Activated naive CD8-positive, alpha-beta T cell treated with anti-CD3 and anti-CD28 coated beads, Interleukin-2, amount 50 U/mL, for 16 hours (primary cell): ENCODE results near the gene NRG3.
"Not testable (repeated sequence)": the region's sequence is repeated elsewhere in the genome, so short reads cannot be mapped to it uniquely, and the experiment has no call there.

Experiments
- DNase-seq: peaks from one replicate; pipeline ENCODE4 v3.0.0-alpha.2; 2020; ENCODE audit warnings: low read depth, low spot score

The NRG3 gene

DNA sequence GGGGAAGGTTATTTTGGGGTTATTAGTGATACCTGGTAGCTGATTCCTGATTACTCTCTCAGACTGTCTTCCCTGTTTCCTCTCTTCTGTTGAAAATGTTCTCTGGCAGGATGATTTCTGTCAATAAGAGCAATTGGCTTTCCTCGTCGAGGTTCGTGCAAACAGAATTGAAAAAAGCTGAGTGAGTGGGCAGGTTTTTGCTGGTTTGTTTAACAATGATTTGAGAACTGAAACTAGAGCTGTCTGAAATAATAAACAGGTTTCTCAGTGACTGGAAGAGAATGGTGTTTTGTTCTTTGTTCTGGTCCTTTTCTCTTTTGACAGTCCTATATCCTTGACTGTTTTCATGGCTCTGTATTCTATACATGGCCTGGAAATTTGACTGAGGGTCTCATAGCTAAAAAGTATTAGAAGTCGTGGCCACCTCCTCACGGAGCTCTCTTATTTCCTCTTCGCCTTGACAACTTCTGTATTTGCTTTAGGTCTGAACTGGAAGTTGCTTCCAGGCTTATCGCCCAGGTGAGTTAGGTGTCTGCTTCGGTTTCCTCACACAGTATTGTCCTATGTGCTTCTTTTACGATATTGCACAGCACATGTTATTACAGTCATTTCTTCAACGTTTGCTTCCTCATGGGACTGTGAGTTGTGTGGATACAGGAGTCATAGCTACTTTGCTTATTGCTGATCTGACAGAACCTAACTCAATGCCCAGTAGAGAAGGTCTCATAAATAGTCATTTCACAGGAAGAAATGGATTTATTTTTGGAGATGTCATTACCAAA, 403.6 kb downstream of the NRG3 start:
- DNase-seq = no peak

DNA sequence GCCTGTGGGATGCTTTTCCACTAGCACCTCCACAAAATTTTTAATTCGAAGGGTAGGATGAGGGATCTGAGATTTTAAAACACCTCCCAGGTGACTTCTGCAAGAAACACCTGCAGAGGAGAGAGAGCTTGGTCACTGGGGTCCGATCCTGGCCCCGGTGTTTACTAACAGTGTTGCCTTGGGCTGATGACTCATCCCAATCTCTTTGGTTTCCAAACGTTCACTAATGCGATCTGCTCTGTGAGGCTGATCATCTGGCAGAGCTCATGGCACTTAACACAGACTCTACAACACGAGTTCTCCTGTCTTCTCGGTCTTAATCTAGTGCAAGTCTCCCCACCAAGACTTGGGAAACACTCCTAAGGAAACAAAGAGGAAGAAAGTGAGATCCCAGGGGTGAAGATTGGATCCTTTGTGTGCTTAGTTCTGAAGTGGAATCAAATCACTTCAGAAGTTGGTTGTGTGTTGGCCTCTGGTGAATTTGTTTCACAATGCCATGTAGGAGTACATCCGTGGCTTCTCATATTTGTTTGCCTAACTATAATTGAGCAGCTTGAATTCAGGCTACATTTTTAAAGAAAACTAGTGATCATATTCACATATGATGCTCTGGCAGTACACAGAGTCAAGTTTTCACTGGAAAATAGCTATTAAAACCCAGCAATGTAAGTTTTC, 407.9 kb downstream of the NRG3 start:
- no peak for DNase-seq

DNA sequence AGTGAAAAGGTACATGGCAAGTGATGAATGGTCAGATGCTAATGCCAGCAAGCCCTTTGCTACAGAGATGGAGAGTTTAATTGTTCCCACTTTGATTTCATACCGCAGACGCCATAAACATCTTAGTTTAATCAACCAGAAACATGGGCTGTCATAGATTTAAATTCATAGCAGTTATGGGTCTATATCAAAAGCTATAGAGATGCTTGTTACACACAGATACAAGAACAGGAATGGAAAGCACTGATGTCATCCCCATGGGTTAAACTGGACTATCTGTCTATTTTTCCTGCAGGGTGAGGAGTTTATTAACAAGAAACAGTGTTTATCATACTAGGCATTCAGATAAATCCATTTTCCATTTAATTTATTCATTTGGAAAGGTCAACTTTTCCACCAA, 409.2 kb downstream of the NRG3 start:
- DNase-seq = no peak

DNA sequence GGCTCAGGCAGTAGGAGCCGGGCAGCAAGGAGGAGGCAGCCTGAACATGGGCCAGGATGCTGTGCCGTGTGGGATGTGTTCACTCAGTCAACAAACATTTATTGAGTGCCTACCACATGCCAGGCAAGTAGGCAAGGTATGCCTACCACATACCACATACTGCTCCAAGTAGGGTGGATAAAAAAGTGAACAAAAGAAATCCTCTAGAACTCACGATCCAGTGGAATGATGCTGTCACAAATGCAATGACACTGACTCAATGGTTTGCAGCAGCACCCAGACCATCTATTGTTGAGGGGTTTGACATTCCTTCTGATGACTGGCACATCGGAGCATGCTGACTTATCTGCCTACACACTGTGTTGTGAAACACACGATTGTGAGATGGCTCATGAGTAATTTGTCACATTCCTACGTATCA, 413.5 kb downstream of the NRG3 start:
- DNase-seq = no peak

DNA sequence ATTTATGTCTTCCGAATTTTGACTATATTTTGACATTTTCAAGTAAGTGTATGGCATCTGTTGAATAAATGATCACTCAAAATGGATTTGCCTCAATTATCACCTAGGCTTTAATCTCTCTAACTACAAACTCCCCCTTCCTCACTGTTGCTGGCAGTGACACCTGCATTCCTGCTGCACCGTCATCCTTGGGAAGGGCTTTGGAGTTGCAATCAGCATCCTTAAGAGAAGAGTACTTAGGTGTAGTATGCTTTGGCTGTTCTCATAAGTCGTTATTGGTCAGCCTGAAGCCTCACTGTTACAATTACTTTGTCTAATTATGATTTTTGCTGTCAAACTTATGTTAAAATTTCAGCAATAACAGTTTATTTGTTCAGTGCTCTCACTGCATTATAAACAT, 415.0 kb downstream of the NRG3 start:
- DNase-seq = no peak

DNA sequence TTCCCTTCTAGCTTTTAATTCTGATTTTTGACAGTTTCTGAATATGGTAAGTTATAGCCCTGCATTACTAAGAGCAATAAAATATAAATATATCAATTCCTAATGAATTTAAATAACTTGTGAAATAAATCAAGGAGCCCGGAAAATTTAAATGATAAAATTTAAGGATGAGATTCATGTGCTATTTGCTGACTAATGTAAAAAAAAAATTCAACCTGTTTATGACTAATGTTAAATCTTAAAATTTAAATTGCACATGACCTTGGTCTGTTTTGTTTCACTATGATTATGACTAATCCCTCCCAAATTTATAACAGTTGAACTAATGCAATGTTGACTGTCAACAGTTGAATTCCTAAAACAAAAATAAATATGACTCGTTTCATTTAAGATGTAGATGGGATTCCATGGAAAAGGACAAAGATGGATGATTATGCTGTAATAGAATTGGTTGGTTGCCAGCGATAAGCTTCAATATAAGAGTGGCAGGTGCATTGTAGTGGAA, 419.9 kb downstream of the NRG3 start:
- no peak for DNase-seq

DNA sequence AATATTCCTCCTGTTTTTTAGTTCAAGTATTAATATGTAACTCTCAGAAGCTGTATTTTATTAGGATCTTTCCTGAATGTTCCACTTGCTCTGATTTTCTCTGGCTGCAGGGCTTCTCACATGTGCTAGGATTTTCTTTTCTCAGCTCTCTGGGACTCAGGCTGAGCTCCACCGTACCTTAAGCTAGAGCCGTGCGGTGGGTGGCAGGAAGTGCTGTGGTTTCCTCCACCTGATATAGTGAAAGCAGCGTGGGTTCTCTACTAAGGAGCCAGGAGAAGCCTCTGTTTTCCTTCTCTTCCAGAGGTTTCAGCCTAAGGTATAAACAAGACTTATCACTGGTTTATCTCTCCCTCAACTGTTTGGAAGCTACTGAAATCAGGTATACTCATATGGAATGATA, 433.6 kb downstream of the NRG3 start:
- DNase-seq = no peak

DNA sequence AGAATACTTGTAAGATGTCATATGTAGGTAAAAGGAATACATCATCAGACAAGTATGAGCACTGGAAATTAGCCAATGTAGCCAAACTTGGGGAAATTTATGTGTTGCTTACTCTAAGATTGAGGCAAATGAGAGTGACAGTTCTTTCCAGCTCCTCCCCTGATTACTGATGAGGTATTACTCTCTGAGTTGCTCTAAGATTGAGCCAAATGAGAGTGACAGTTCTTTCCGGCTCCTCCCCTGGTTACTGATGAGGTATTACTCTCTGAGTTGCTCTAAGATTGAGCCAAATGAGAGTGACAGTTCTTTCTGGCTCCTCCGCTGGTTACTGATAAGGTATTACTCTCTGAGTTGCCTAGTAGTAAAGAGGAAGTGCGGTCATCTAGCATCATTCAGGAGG, 435.8 kb downstream of the NRG3 start:
- no peak for DNase-seq

DNA sequence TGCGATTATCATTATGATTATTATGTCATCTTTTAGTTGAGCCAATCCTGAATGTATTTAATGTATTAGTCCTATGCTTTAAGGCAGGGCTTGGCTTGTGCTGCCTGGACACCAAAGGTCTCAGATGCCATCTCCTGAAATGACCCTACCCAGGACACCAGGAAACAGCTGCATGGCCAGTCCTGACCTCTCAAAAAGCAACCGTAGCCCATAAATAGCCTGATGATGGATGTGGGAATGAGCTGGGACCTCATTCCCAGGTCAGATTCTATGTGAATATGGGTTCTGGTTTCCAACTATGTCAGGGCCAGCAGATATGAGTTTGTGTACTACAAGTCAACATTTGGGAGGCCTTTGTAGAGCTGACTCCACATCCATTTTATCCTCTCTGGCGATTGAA, 438.4 kb downstream of the NRG3 start:
- no peak for DNase-seq

DNA sequence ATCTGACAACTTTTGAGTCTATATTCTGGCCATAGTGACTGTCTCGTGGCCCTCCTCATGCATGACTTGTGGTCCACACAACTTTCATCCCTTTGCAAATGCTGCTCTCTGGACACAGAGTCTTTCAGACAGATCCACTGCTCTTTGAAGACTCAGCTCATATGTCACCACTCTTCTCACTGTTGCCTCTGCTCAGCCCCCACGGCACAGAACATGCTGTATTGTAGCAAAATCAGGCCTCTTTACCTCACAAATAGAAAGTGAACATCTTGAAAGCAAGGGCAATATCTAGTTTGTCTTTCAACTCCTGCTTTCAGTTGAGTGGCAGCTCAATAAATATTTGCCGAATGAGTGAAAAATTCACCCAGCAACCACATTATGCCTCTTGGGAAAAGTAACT, 443.5 kb downstream of the NRG3 start:
- DNase-seq = no peak

DNA sequence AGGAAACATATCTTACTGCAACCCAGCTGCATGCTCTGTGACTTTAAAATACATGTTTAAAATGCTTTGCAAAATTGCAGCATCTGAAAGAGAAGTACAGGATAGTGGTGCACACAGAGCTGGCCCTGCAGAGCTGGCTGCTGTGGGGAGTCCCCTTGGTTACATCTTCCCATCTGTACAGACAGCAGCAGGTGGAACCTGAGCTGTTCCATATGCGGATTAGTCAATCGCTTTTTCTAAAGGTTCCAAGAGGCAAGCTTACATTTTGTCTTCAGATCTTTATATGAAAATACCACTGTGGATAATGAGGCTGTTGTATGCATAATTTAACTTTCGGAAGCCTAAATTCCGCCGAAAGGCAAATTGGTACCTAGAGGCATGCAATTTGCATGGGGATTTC, 444.1 kb downstream of the NRG3 start:
- DNase-seq = no peak

DNA sequence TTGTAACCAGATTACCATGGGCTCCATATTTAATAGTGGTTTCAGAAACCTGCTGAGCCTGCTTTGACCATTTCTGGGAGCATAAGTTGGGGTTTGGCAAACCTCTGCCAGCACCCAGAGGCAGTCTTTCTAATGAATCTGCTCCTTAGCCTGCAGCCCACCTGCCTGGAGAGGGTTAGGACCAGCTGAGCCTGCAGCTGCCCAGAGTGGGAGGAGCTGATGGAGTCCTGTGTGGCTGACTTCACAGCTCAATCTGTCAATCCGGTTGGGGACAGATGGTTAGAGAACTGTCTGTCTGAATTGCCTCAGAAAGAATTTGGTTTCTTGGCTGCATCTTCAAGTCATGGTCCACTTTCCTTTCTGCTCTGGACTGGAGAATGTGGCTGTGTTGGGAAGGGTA, 444.6 kb downstream of the NRG3 start:
- DNase-seq = no peak

DNA sequence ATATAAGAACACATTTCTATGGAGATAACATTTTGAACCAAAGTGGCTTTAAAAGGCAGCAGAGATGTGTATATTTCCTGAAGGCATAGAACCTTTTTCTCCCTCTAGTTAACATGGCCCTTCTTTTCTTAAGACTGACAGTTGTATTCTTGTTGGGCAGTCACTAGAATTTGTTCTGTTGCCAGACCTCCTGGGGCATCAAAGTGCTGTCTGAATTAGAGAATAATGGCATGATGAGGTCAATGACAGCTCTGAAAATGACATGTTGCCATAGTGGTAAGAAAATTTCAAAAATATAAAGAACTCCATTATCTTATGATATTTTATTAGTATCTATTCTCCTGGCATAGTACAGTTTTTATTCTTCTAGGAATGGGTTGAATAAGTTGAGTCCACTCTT, 446.7 kb downstream of the NRG3 start:
- no peak for DNase-seq

DNA sequence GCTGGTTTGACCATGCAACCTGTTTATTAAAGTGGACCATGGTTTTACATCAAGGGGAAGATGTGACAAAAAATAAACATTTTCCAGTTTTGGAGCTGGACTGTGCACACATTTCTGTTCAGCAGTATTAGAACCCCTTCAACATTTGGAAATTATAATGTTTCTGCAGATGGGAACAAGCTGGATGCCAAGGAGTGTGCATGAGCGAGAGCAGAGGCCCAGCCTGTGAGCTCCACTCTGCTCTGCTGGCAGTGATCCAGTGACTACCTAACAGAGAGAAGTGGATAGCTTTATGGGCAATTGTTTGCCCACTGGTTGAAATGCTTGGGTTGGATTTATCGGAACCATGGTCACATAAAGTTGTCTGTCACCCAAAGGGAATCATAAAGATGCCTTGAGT, 456.7 kb downstream of the NRG3 start:
- DNase-seq = no peak

DNA sequence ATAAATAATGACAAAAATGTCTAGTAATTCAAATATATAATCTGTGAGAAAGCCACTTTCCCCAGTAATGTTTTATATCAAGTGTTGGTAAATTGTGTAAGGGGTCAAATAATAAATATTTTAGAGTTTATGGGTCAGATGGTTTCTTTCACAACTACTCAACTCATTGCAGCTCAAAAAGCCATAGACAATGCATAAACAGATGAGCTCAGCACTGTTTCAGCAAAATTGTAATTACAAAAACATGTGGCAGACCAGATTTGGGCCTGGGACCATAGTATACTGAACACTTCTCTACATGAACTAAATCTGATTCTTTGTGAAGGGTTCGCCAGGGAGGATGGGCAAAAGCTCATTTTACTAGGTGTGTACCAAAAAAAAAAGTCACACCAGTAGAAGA, 460.8 kb downstream of the NRG3 start:
- DNase-seq = no peak

DNA sequence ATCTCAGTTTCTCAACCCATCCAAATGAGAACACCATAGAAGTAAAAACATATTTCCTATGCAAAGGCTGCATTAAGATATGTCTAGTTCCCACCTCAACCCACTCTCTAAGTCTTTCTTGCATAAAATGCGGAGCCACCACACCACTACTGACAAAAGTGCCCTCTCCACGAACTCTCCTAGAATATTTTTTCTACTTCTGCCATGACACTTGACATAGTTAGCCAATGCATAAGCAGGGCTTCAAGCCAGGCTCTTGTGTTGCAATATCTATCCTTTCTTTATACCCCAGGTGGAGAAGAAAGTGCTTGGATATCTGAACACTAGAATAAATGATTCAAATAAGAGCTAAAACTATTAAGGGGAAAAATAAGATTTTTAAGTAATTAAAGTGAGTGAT, 465.2 kb downstream of the NRG3 start:
- DNase-seq = no peak

DNA sequence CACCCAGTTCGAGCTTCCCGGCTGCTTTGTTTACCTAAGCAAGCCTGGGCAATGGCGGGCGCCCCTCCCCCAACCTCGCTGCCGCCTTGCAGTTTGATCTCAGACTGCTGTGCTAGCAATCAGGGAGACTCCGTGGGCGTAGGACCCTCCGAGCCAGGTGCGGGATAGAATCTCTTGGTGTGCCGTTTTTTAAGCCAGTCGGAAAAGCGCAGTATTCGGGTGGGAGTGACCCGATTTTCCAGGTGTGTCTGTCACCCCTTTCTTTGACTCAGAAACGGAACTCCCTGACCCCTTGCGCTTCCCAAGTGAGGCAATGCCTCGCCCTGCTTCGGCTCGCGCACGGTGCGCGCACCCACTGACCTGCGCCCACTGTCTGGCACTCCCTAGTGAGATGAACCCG, 474.6 kb downstream of the NRG3 start:
- DNase-seq = not testable (repeated sequence)

DNA sequence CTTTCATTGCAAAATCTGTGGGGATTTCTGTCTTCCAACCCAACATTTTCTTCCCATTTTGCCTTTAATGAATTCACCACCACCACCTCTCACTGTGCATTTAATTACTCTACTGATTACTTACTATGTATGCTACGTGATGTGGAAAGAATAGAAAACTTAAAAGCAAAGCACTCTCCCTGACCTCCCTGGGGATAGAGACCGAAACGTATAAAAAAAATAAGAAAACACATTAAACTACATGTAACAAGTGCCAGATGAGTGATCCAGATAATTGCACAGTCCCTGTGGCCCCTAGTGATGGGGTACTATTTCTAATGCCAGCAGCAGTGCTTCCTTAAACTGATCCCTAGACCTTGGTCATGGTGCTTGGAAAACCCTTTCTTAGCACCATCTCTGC, 478.4 kb downstream of the NRG3 start:
- DNase-seq = no peak

DNA sequence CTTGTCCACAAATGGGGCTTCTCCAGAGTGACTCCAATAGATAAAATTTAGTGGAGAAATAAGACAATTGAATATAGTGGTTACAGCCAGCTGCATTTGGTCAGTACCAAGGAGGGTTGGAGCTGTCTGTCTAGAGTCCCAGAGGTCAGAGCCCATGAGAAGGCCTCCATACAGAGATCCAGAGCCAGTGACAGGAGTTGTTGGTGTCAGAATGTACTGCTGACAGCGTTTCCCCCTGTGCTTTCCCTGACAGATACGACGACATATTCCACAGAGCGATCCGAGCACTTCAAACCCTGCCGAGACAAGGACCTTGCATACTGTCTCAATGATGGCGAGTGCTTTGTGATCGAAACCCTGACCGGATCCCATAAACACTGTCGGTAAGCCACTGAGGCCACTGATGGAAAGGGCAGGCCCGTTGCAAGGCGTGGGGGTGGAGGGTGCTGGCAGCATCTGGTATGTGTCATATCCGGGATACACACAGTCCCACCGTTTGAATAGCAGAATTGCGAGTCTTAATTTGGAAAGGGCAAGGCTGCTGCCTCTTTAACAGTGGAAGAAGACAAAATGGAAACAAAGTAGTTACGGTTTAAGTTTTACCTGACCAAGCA, 483.6 kb downstream of the NRG3 start:
- no peak for DNase-seq

DNA sequence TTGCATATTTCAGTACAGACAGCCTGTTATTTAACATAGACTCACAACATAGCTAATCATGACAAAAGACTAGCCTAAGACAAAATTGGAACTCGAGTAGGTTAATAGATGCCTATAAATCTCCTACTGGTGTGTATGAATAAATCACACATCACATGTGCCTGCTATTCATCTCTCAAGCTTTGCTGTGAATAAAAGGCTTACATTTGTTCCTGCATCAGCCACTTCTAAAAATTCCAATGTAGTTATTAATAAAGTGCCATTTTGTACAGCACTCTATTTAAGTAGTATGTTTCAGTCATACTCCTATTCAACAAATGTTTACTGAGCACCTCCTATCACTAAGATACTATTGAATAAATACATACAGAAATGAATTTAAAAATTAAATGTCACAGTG, 486.3 kb downstream of the NRG3 start:
- no peak for DNase-seq

DNA sequence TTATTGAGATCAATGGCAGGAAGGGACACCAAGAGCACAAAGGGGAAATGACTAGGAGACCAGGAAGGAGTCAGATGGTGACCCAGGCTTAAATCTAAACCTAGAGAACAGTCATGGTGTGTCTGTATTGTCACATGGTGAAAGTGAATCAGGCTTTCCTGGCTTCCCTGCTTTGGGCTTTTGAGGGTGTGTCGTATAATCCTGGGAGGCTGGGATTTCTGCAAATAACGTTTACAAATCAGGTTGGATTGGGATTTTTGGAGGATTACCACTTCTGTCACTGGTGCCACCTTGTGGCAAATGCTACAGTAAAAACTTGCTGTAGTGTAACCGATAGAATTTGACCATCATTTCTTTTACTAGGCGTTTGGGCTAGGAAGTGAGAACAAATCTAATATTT, 502.6 kb downstream of the NRG3 start:
- no peak for DNase-seq

DNA sequence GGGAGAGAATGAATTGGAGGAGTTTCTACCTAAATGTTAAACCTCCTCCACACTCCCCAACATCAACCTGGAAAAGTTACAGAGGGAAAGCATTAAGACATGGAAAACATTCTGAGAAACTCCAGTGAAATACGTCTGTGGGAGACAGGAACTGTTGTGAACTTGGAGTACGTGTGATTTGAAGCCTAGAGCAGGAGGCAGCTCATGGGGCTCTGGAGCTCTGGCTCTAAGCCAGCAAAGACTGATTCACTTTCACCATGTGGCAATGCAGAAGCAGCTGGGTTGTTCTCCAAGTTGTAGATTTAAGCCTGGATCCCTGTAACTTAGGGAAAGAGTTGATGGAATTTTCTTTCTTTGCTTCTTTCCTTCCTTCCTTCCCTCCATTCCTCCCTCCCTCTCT, 503.2 kb downstream of the NRG3 start:
- no peak for DNase-seq

DNA sequence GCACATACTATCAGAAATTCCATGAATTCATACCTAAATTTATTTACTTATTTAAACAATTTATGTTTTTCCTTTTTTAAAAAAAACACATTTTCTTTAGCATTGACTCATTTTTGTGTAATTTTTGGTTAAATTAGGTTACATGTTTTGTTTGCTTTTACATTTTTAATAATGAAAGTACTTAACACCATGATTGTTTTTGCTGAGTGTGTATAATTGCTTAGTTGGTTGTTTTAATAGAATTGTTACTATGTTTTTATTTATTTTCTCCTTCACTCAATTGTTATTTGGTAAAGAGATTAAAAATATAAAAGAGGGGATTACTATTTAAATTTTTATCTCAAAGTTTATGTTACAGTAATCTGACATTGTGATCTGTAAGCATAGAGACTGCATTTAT, 508.4 kb downstream of the NRG3 start:
- DNase-seq = no peak
